GM08714 (cell line): ENCODE measurements around the gene MTA2.
"Not testable (repeated sequence)": the region's sequence is repeated elsewhere in the genome, so short reads cannot be mapped to it uniquely, and the experiment has no call there.

Source experiments
- H3K4me3 ChIP-seq: fragments of 200-500 bp; sonication (Bioruptor generic); 2 replicates; pipeline ENCODE4 v1.5.1; 2014; ENCODE audit warnings: mild to moderate bottlenecking, low read length, inconsistent platforms
- ZNF274 ChIP-seq: IDR thresholded peaks from 2 replicates; pipeline ENCODE4 v1.6.1; 2012; ENCODE audit warnings: mild to moderate bottlenecking, low read depth, low read length

MTA2 gene

GRCh38 chr11:62621567-62622470, 20.2 kb upstream of the MTA2 start, which contains the start of gene B3GAT3:
B3GAT3 (minus strand) TSS chr11:62621986; CDS start chr11:62621947, 39 bp downstream.
- peak within 1 kb of the TSS; percentile 72 for H3K4me3 ChIP-seq

GRCh38 chr11:62621027-62621566, 19.4 kb upstream of the MTA2 start:
- TF ChIP-seq ZNF274 = no peak
- H3K4me3 ChIP-seq = peak overlapping the region; percentile 72

More at GRCh38 chr11:62621567-62622470, 20.2 kb upstream of the MTA2 start, which contains the start of gene B3GAT3:
- TF ChIP-seq ZNF274 = no peak

- H3K4me3 ChIP-seq = not testable (repeated sequence)
These were observed 15.3 kb upstream of the MTA2 start for GRCh38 chr11:62616957-62617356.

- no peak overlapping the region for H3K4me3 ChIP-seq
- no peak for TF ChIP-seq ZNF274
These were observed 13.9 kb upstream of the MTA2 start for GRCh38 chr11:62615521-62615920.

GRCh38 chr11:62614275-62614674, 12.6 kb upstream of the MTA2 start:
- no peak for TF ChIP-seq ZNF274
- no peak overlapping the region for H3K4me3 ChIP-seq

- no peak overlapping the region for H3K4me3 ChIP-seq
- TF ChIP-seq ZNF274 = no peak
These were observed 11.7 kb upstream of the MTA2 start for GRCh38 chr11:62613291-62613778.

- peak within 1 kb of the TSS; percentile 78 for H3K4me3 ChIP-seq
- no peak for TF ChIP-seq ZNF274
These were observed 11.0 kb upstream of the MTA2 start, which contains the start of the genes EML3 and ROM1 for GRCh38 chr11:62612366-62613290. EML3 (minus strand) TSS chr11:62612775; CDS start chr11:62612457, 318 bp downstream. ROM1 (plus strand) TSS chr11:62613257; CDS start chr11:62613282, 25 bp downstream.

GRCh38 chr11:62611705-62612365, 10.2 kb upstream of the MTA2 start:
- peak overlapping the region; percentile 78 for H3K4me3 ChIP-seq
- no peak for TF ChIP-seq ZNF274

GRCh38 chr11:62610814-62611704, 9.4 kb upstream of the MTA2 start:
- peak overlapping the region; percentile 78; the same call in 1 of the 2 replicates for H3K4me3 ChIP-seq
- no peak for TF ChIP-seq ZNF274

GRCh38 chr11:62610403-62610802, 8.7 kb upstream of the MTA2 start:
- no peak overlapping the region for H3K4me3 ChIP-seq
- TF ChIP-seq ZNF274 = no peak

GRCh38 chr11:62608776-62609175, 7.1 kb upstream of the MTA2 start:
- TF ChIP-seq ZNF274 = no peak
- H3K4me3 ChIP-seq = no peak overlapping the region

GRCh38 chr11:62607714-62608113, 6.0 kb upstream of the MTA2 start:
- H3K4me3 ChIP-seq = no peak overlapping the region
- TF ChIP-seq ZNF274 = no peak
